ENCODE results near the gene ADAM19.

The ADAM19 gene

DNA sequence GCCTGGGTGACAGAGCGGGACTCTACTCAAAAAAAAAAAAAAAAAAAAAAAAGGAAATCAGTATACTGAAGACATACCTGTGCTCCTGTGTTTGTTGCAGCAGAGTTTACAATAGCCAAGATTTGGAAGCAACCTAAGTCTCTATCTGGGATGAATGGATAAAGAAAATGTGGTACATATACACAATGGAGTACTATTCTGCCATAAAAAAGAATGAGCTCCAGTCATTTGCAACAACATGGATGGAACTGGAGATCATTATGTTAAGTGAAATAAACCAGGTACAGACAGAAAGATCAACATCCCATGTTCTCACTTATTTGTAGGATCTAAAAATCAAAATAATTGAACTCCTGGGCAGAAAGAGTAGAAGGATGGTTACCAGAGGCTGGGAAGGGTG, 22.9 kb downstream of the ADAM19 start:
- H3K4me2 ChIP-seq (ENCODE audit: low read depth, low read length, poor library complexity, severe bottlenecking) = no peak overlapping the region
- H3K9ac ChIP-seq (ENCODE audit: low read depth, low read length, poor library complexity, severe bottlenecking) = no peak overlapping the region
- H4K20me1 ChIP-seq (ENCODE audit: insufficient read depth, low read length, poor library complexity, severe bottlenecking) = no peaks in the 10 kb centered on the region
- H3F3A ChIP-seq (ENCODE audit: low read depth) = no peaks in the 10 kb centered on the region
- no peaks in the 10 kb centered on the region for H3K9me2 ChIP-seq (replicated peaks; ENCODE audit: low read depth, low read length)
- no peaks in the 10 kb centered on the region for H3K9me3 ChIP-seq (ENCODE audit: insufficient read depth, low read depth, low read length)
- no peaks in the 10 kb centered on the region for H3K27me3 ChIP-seq (ENCODE audit: insufficient read depth, low read length, poor library complexity, severe bottlenecking)
- no peak overlapping the region for H3K4me3 ChIP-seq (ENCODE audit: low read length, poor library complexity, severe bottlenecking)
- TF ChIP-seq, protein P1, sequence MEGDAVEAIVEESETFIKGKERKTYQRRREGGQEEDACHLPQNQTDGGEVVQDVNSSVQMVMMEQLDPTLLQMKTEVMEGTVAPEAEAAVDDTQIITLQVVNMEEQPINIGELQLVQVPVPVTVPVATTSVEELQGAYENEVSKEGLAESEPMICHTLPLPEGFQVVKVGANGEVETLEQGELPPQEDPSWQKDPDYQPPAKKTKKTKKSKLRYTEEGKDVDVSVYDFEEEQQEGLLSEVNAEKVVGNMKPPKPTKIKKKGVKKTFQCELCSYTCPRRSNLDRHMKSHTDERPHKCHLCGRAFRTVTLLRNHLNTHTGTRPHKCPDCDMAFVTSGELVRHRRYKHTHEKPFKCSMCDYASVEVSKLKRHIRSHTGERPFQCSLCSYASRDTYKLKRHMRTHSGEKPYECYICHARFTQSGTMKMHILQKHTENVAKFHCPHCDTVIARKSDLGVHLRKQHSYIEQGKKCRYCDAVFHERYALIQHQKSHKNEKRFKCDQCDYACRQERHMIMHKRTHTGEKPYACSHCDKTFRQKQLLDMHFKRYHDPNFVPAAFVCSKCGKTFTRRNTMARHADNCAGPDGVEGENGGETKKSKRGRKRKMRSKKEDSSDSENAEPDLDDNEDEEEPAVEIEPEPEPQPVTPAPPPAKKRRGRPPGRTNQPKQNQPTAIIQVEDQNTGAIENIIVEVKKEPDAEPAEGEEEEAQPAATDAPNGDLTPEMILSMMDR (conservative IDR thresholded peaks at IDR 0.05; ENCODE audit: low read length) = no peak
- TF ChIP-seq EZH2phosphoT487 (IDR thresholded peaks at IDR 0.05; ENCODE audit: borderline replicate concordance) = no peak
- H3K79me2 ChIP-seq (ENCODE audit: insufficient read depth, low read length) = no peaks in the 10 kb centered on the region
- H3K36me3 ChIP-seq (ENCODE audit: insufficient read depth, low read length) = no peaks in the 10 kb centered on the region
- no peak overlapping the region for H2AFZ ChIP-seq (ENCODE audit: low read length)
- no peaks in the 10 kb centered on the region for H3K4me1 ChIP-seq (ENCODE audit: insufficient read depth, low read length, poor library complexity, severe bottlenecking)

DNA sequence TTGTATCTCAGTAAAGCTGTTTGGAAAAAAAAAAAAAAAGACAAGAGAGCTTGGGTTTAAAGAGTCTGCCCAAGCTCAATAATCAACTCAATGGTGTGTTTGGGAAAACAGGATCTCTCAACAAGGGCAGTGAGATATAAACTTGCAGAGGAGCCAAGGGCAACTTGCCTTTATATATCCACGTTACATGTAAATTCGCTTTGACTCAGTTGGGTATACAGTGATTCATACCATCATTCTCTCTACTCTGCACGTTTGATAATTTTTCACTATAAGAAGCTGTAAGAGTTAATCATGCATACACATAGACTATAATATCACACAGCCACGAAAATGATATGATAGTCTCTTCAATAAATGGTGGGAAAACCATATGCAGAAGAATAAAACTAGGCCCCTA, 24.9 kb downstream of the ADAM19 start:
- TF ChIP-seq EZH2phosphoT487 (IDR thresholded peaks at IDR 0.05; ENCODE audit: borderline replicate concordance) = no peak
- Histone ChIP-seq H3K9ac (ENCODE audit: low read depth, low read length, poor library complexity, severe bottlenecking) (no peak overlapping the region), H4K20me1 (ENCODE audit: insufficient read depth, low read length, poor library complexity, severe bottlenecking) (no peaks in the 10 kb centered on the region), H3K4me2 (ENCODE audit: low read depth, low read length, poor library complexity, severe bottlenecking) (no peak overlapping the region), H3K27me3 (ENCODE audit: insufficient read depth, low read length, poor library complexity, severe bottlenecking) (no peaks in the 10 kb centered on the region), H3K4me3 (ENCODE audit: low read length, poor library complexity, severe bottlenecking) (no peak overlapping the region), H3K36me3 (ENCODE audit: insufficient read depth, low read length) (no peaks in the 10 kb centered on the region), H3K9me2 (replicated peaks; ENCODE audit: low read depth, low read length) (no peaks in the 10 kb centered on the region), H3K79me2 (ENCODE audit: insufficient read depth, low read length) (no peaks in the 10 kb centered on the region), H3K4me1 (ENCODE audit: insufficient read depth, low read length, poor library complexity, severe bottlenecking) (no peaks in the 10 kb centered on the region), H3K9me3 (ENCODE audit: insufficient read depth, low read depth, low read length) (no peaks in the 10 kb centered on the region), H3F3A (ENCODE audit: low read depth) (no peaks in the 10 kb centered on the region), H2AFZ (ENCODE audit: low read length) (no peak overlapping the region)

DNA sequence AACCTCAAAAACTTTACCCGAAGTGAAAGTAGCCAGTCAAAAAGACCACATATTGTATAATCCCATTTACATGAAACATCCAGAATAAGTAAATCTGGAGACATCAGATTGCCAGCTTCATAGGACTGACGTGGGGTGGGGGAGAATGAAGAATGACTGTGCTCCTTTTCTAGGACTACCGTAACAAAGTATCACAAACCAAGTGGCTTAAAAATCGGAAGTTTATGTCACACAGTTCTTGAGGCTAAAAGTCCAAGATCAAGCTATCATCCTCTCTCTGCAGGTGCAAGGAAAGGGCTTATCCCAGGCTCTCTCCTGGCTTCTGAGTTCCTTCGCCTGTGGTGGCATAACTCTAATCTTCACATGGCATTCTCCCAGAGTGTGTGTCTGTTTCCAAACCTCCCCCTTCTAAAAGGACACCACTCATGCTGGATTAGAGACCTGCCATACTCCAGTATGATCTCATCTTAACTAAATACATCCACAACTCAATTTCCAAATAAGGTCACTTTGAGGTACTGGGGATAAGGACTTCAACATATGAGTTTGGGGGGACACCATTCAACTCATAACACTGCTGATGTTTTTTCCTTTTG, 25.5 kb downstream of the ADAM19 start:
- Histone ChIP-seq H3K9me3 (ENCODE audit: insufficient read depth, low read depth, low read length) (no peaks in the 10 kb centered on the region), H3K79me2 (ENCODE audit: insufficient read depth, low read length) (no peaks in the 10 kb centered on the region), H3K9ac (ENCODE audit: low read depth, low read length, poor library complexity, severe bottlenecking) (no peak overlapping the region), H3F3A (ENCODE audit: low read depth) (no peaks in the 10 kb centered on the region), H3K9me2 (replicated peaks; ENCODE audit: low read depth, low read length) (no peaks in the 10 kb centered on the region), H4K20me1 (ENCODE audit: insufficient read depth, low read length, poor library complexity, severe bottlenecking) (no peaks in the 10 kb centered on the region), H3K4me2 (ENCODE audit: low read depth, low read length, poor library complexity, severe bottlenecking) (no peak overlapping the region), H3K36me3 (ENCODE audit: insufficient read depth, low read length) (no peaks in the 10 kb centered on the region), H3K4me3 (ENCODE audit: low read length, poor library complexity, severe bottlenecking) (no peak overlapping the region), H3K27me3 (ENCODE audit: insufficient read depth, low read length, poor library complexity, severe bottlenecking) (no peaks in the 10 kb centered on the region), H2AFZ (ENCODE audit: low read length) (no peak overlapping the region), H3K4me1 (ENCODE audit: insufficient read depth, low read length, poor library complexity, severe bottlenecking) (no peaks in the 10 kb centered on the region)
- TF ChIP-seq, protein P1 (conservative IDR thresholded peaks at IDR 0.05; ENCODE audit: low read length) = no peak
- TF ChIP-seq EZH2phosphoT487 (IDR thresholded peaks at IDR 0.05; ENCODE audit: borderline replicate concordance) = no peak

DNA sequence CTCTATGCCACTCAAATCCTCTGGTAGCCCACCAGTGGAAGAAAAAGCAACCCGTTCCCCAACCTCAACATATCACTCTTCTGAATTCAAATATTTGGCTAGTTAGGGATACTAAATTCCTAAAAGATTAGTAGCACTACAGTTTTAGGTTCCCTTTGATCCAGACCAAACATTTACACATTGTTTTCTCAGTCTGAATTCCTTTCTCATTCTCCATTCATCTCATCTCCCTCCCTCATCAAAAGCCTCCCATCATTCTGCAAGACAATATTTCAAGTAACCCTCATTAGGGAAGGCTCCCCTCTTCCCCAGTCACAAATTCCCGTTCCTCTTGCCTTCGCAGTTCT, 26.3 kb downstream of the ADAM19 start:
- Histone ChIP-seq H3K9ac (ENCODE audit: low read depth, low read length, poor library complexity, severe bottlenecking) (no peak overlapping the region), H3K9me3 (ENCODE audit: insufficient read depth, low read depth, low read length) (no peaks in the 10 kb centered on the region), H3K9me2 (replicated peaks; ENCODE audit: low read depth, low read length) (no peaks in the 10 kb centered on the region), H2AFZ (ENCODE audit: low read length) (no peak overlapping the region), H3K4me3 (ENCODE audit: low read length, poor library complexity, severe bottlenecking) (no peak overlapping the region), H3K36me3 (ENCODE audit: insufficient read depth, low read length) (no peaks in the 10 kb centered on the region), H3K27me3 (ENCODE audit: insufficient read depth, low read length, poor library complexity, severe bottlenecking) (no peaks in the 10 kb centered on the region), H3K79me2 (ENCODE audit: insufficient read depth, low read length) (no peaks in the 10 kb centered on the region), H4K20me1 (ENCODE audit: insufficient read depth, low read length, poor library complexity, severe bottlenecking) (no peaks in the 10 kb centered on the region), H3K4me2 (ENCODE audit: low read depth, low read length, poor library complexity, severe bottlenecking) (no peak overlapping the region), H3K4me1 (ENCODE audit: insufficient read depth, low read length, poor library complexity, severe bottlenecking) (no peaks in the 10 kb centered on the region), H3F3A (ENCODE audit: low read depth) (no peaks in the 10 kb centered on the region)
- TF ChIP-seq, protein P1 (conservative IDR thresholded peaks at IDR 0.05; ENCODE audit: low read length) = no peak
- TF ChIP-seq EZH2phosphoT487 (IDR thresholded peaks at IDR 0.05; ENCODE audit: borderline replicate concordance) = no peak

Measured in Loucy (cell line).